Endothelial cell of umbilical vein (primary cell): ENCODE results near the gene VIPR1. TPM values are rescaled to one million over a fixed set of nuclear protein-coding genes. Genes with fewer than 3 reads are reported as not detected.

Experiments
- BruUV-seq: library from RNA; stranded (reverse); fragments of 400-500 nt; replicated peaks from 2 replicates; lab custom pipeline; 2021; lab: Mats Ljungman, UMichigan
- CTCF ChIA-PET: fragments of 300-600, 350-600 bp; sonication (Branson Sonifier 250); formaldehyde crosslinking; loops from one replicate; lab custom pipeline; 2021; ENCODE audit warnings: antibody characterized with exemption, inconsistent platforms; lab: Charles Lee
- POLR2A ChIA-PET: fragments of 300-600, 350-600 bp; sonication (Branson Sonifier 250); formaldehyde crosslinking; loops from one replicate; lab custom pipeline; 2021; ENCODE audit warnings: antibody characterized with exemption, inconsistent platforms; lab: Charles Lee
- DNase-seq: peaks from one replicate; pipeline ENCODE4 v3.0.0-alpha.2; 2011; ENCODE audit warnings: low read depth, low spot score
- FAIRE-seq: peaks from 2 replicates; lab custom pipeline; 2011; peaks lifted over from hg19 to GRCh38; lab: Jason Lieb, UNC
- H2AFZ ChIP-seq: 2 replicates; pipeline ENCODE4 v1.6.0; 2012; ENCODE audit warnings: low read depth, low read length, control low read depth, inconsistent platforms
- H3K27ac ChIP-seq: 2 replicates; pipeline ENCODE4 v1.5.1; 2011; ENCODE audit warnings: low read depth, mild to moderate bottlenecking, control low read depth, low read length, moderate library complexity; ENCODE audit not compliant: insufficient read depth
- H3K27me3 ChIP-seq, 2 experiments: 2 replicates each; pipeline versions ENCODE4 v1.6.0 to v1.6.1; 2011; ENCODE audit warnings: low read length in 2 of 2, mixed read lengths in 1 of 2; ENCODE audit not compliant: control insufficient read depth in 2 of 2, insufficient read depth in 2 of 2
- H3K36me3 ChIP-seq, 2 experiments: 2 replicates in 1 of 2; 3 replicates in 1 of 2; pipeline ENCODE4 v1.5.1; 2011; ENCODE audit warnings: low read length in 2 of 2, mild to moderate bottlenecking in 1 of 2, moderate library complexity in 1 of 2; ENCODE audit not compliant: control insufficient read depth in 2 of 2, insufficient read depth in 2 of 2; ENCODE audit errors: extremely low read depth in 1 of 2
- H3K4me1 ChIP-seq: 3 replicates; pipeline ENCODE4 v1.5.1; 2011; ENCODE audit warnings: mild to moderate bottlenecking, low read length; ENCODE audit not compliant: control insufficient read depth, insufficient read depth; ENCODE audit errors: extremely low read depth
- H3K4me2 ChIP-seq: 2 replicates; pipeline ENCODE4 v1.6.1; 2011; ENCODE audit warnings: low read length, control low read depth, mixed read lengths; ENCODE audit not compliant: insufficient read depth
- H3K4me3 ChIP-seq, 3 experiments: fragments of 200-600 bp in 1 of 3; sonication (generic), shearing (Covaris generic) in 1 of 3; replicated peaks in 1 of 3; 2 replicates each; pipeline ENCODE4 v1.5.1; 2011 to 2016; ENCODE audit warnings: control low read depth in 3 of 3, low read length in 3 of 3, mild to moderate bottlenecking in 2 of 3, inconsistent platforms in 1 of 3, low read depth in 1 of 3, moderate library complexity in 1 of 3; ENCODE audit not compliant: insufficient read depth in 1 of 3
- H3K79me2 ChIP-seq: 2 replicates; pipeline ENCODE4 v1.6.0; 2012; ENCODE audit warnings: low read length, inconsistent platforms; ENCODE audit not compliant: control insufficient read depth, insufficient read depth
- H3K9ac ChIP-seq: replicated peaks from 2 replicates; pipeline ENCODE3; 2011; ENCODE audit warnings: low read length, control low read depth; ENCODE audit not compliant: insufficient read depth; ENCODE audit errors: extremely low read depth
- H3K9me1 ChIP-seq: replicated peaks from 3 replicates; pipeline ENCODE4 v1.6.0; 2011; ENCODE audit warnings: mild to moderate bottlenecking, low read length; ENCODE audit not compliant: control insufficient read depth, insufficient read depth; ENCODE audit errors: extremely low read depth
- H3K9me3 ChIP-seq: replicated peaks from 2 replicates; pipeline ENCODE4 v1.5.1; 2012; ENCODE audit warnings: low read length, inconsistent platforms; ENCODE audit not compliant: control insufficient read depth, insufficient read depth
- H4K20me1 ChIP-seq: replicated peaks from 2 replicates; pipeline ENCODE3; 2011; ENCODE audit warnings: mild to moderate bottlenecking, low read length; ENCODE audit not compliant: control insufficient read depth, insufficient read depth; ENCODE audit errors: extremely low read depth
- EZH2 ChIP-seq: IDR thresholded peaks from 2 replicates; pipeline ENCODE4 v1.6.1; 2012; ENCODE audit warnings: borderline replicate concordance, low read depth, mild to moderate bottlenecking, moderate library complexity, low read length, inconsistent platforms; ENCODE audit not compliant: severe bottlenecking
- FOS ChIP-seq: IDR thresholded peaks from 2 replicates; pipeline ENCODE4 v1.6.1; 2011; ENCODE audit warnings: mild to moderate bottlenecking, low read length, moderate library complexity, borderline replicate concordance; ENCODE audit not compliant: insufficient read depth
- GATA2 ChIP-seq: IDR thresholded peaks from 2 replicates; pipeline ENCODE4 v1.7.0; 2011; ENCODE audit warnings: low read depth, mild to moderate bottlenecking, moderate library complexity, mixed read lengths, low read length; ENCODE audit not compliant: insufficient read length, insufficient read depth
- MYC ChIP-seq: IDR thresholded peaks from one replicate; pipeline ENCODE4 v1.6.1; 2011; ENCODE audit warnings: mild to moderate bottlenecking, low read depth, low read length
- POLR2A ChIP-seq: IDR thresholded peaks from 2 replicates; pipeline ENCODE4 v1.6.1; 2012; ENCODE audit warnings: low read depth, mild to moderate bottlenecking, control low read depth, low read length
- POLR2AphosphoS5 ChIP-seq: IDR thresholded peaks from 2 replicates; pipeline ENCODE4 v1.6.1; 2012; ENCODE audit warnings: low read depth, mild to moderate bottlenecking, control low read depth, low read length, moderate library complexity; ENCODE audit not compliant: insufficient read depth
- dilution Hi-C: fragments of 300-500 bp; cut with MboI; formaldehyde crosslinking; loops from one replicate; pipeline ENCODE4 v1.15.0; 2019; ENCODE audit warnings: low sequenced_read_pairs; ENCODE audit not compliant: extremely low pct_ligation_motif_present
- intact Hi-C: fragments of 100-400 bp; cut with micrococcal nuclease; formaldehyde crosslinking; loops from one replicate; pipeline ENCODE4 v1.10.0; 2022
- polyA plus RNA-seq, 4 experiments: library from polyadenylated mRNA; depleted of rRNA in 3 of 4; stranded (reverse) in 3 of 4; unstranded in 1 of 4; fragments of >200 nt; gene quantifications; 2 replicates each; pipeline versions ENCODE4 v1.2.1 to v1.2.3, GENCODE V29; 2011 to 2012; ENCODE audit warnings: missing spikeins in 1 of 4
- total RNA-seq: library from RNA; stranded (reverse); gene quantifications from 2 replicates; pipeline ENCODE4 v1.2.3, GENCODE V29; 2021
- TF ChIP-seq, protein P1 (sequence below), 2 donors: IDR thresholded peaks; 1 replicate in 1 of 2; 2 replicates in 1 of 2; pipeline ENCODE4 v1.5.1; 2011; ENCODE audit warnings: low read length in 2 of 2, mild to moderate bottlenecking in 2 of 2, moderate library complexity in 2 of 2, control low read depth in 1 of 2, inconsistent platforms in 1 of 2, low read depth in 1 of 2; ENCODE audit not compliant: insufficient read depth in 1 of 2; ENCODE audit errors: extremely low read depth in 1 of 2

VIPR1 gene
- total and polyA plus RNA-seq, 2 donors (not counting 3 experiments of a cell fraction or from before 2014, with no cell fraction given), result 3.8 to 4.7 TPM

- H3K9me1 ChIP-seq, result no peaks in the 10 kb centered on the region
- no peak for DNase-seq
- H3K4me1 ChIP-seq, result peaks cover 6% of the 10 kb centered on the region
- ChIA-PET CTCF (interaction anchor here (2.3 to 3.2 kb wide), 2 partner anchors 25 to 48 kb away, joined by 8 to 31 read pairs; no protein-coding TSS in a partner anchor), POLR2A (no interaction called here)
- peaks cover 6 to 10% of the 10 kb centered on the region in 2 experiments for H3K27me3 ChIP-seq
- H3K4me3 ChIP-seq, result no peak overlapping the region
- H3K9me3 ChIP-seq, result no peaks in the 10 kb centered on the region
- no TSS peak for BruUV-seq
- H3K79me2 ChIP-seq, result no peaks in the 10 kb centered on the region
- H3K4me2 ChIP-seq, result no peak overlapping the region
- dilution Hi-C loops (no loop called here), intact Hi-C loops (no loop called here)
- no peak overlapping the region for H3K9ac ChIP-seq
- no peak for FAIRE-seq
- H2AFZ ChIP-seq, result no peak overlapping the region
- H3K36me3 ChIP-seq, result no peaks in the 10 kb centered on the region
- H4K20me1 ChIP-seq, result no peaks in the 10 kb centered on the region
- no peak for TF ChIP-seq EZH2
- no peak for TF ChIP-seq POLR2A
- TF ChIP-seq, protein P1, sequence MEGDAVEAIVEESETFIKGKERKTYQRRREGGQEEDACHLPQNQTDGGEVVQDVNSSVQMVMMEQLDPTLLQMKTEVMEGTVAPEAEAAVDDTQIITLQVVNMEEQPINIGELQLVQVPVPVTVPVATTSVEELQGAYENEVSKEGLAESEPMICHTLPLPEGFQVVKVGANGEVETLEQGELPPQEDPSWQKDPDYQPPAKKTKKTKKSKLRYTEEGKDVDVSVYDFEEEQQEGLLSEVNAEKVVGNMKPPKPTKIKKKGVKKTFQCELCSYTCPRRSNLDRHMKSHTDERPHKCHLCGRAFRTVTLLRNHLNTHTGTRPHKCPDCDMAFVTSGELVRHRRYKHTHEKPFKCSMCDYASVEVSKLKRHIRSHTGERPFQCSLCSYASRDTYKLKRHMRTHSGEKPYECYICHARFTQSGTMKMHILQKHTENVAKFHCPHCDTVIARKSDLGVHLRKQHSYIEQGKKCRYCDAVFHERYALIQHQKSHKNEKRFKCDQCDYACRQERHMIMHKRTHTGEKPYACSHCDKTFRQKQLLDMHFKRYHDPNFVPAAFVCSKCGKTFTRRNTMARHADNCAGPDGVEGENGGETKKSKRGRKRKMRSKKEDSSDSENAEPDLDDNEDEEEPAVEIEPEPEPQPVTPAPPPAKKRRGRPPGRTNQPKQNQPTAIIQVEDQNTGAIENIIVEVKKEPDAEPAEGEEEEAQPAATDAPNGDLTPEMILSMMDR (IDR thresholded peaks at IDR 0.05; ENCODE audit: extremely low read depth in 1 of 2, insufficient read depth in 1 of 2, low read depth in 1 of 2, low read length in 2 of 2), result no peak
- no peak for TF ChIP-seq FOS
- no peak for TF ChIP-seq MYC
- no peak for TF ChIP-seq POLR2AphosphoS5
- no peak for TF ChIP-seq GATA2
- H3K27ac ChIP-seq, result no peak overlapping the region
These were observed 2.4 kb upstream of the VIPR1 start for GRCh38 chr3:42500091-42500490.
